HCT116 (cell line): ENCODE results near the gene DBP. TPM values are rescaled to one million over a fixed set of nuclear protein-coding genes. Genes with fewer than 3 reads are reported as not detected.

ENCODE experiments used
- ATAC-seq: fragments of 200-7000 bp; cut with Tn5 transposase; 2 replicates; pipeline ENCODE4 v1.9.1; 2020; ENCODE audit warnings: mild to moderate bottlenecking, moderate library complexity
- BruUV-seq: library from RNA; stranded (reverse); fragments of 400-500 nt; replicated peaks from 2 replicates; lab custom pipeline; 2021; lab: Mats Ljungman, UMichigan
- CTCF ChIA-PET: fragments of 300-600 bp; sonication (Branson Sonifier 250); formaldehyde crosslinking; loops from one replicate; lab custom pipeline; 2021; ENCODE audit warnings: antibody characterized with exemption; lab: Charles Lee
- POLR2A ChIA-PET: fragments of 300-600, 350-600 bp; sonication (Branson Sonifier 250); formaldehyde crosslinking; loops from one replicate; lab custom pipeline; 2021; ENCODE audit warnings: antibody characterized with exemption; lab: Charles Lee
- RAD21 ChIA-PET, 2 experiments: fragments of 300-600 bp; sonication (Branson Sonifier 250); formaldehyde crosslinking; loops; one replicate each; lab custom pipeline; 2023; ENCODE audit warnings: low total read pairs in 2 of 2; ENCODE audit not compliant: uncharacterized antibody in 2 of 2, unreplicated experiment in 2 of 2, low non-redundant PET in 1 of 2; lab: Charles Lee
- DNase-seq: peaks from one replicate; pipeline ENCODE4 v3.0.0-alpha.2; 2010; ENCODE audit warnings: low read depth, low spot score
- H2AFZ ChIP-seq: fragments of 200-600 bp; shearing (Covaris generic), sonication (generic); 2 replicates; pipeline ENCODE4 v1.6.1; 2017; ENCODE audit warnings: low read depth, mixed run types, mixed read lengths, antibody characterized with exemption, low read length; ENCODE audit not compliant: poor library complexity, severe bottlenecking
- H3K27ac ChIP-seq: 2 replicates; pipeline ENCODE4 v1.5.1; 2012; ENCODE audit warnings: low read depth, low read length
- H3K27me3 ChIP-seq: fragments of 200-600 bp; sonication (generic); 2 replicates; pipeline ENCODE4 v1.6.1; 2016; ENCODE audit warnings: mixed run types, low read length, mixed read lengths; ENCODE audit not compliant: insufficient read depth
- H3K36me3 ChIP-seq, 2 experiments: fragments of 200-500 bp in 1 of 2; fragments of 200-600 bp in 1 of 2; sonication (Bioruptor generic) in 1 of 2; sonication (generic) in 1 of 2; 2 replicates each; pipeline versions ENCODE4 v1.5.1 to v1.6.1; 2014 to 2016; ENCODE audit warnings: low read length in 2 of 2, inconsistent platforms in 1 of 2, mixed read lengths in 1 of 2, mixed run types in 1 of 2; ENCODE audit not compliant: insufficient read depth in 2 of 2, control insufficient read depth in 1 of 2
- H3K4me1 ChIP-seq, 2 experiments: fragments of 200-600 bp in 1 of 2; sonication (generic) in 1 of 2; 2 replicates each; pipeline versions ENCODE4 v1.5.1 to v1.6.1; 2012 to 2017; ENCODE audit warnings: low read length in 2 of 2, inconsistent platforms in 1 of 2, mild to moderate bottlenecking in 1 of 2, mixed read lengths in 1 of 2, mixed run types in 1 of 2, moderate library complexity in 1 of 2; ENCODE audit not compliant: insufficient read depth in 2 of 2, control insufficient read depth in 1 of 2
- H3K4me2 ChIP-seq: fragments of 200-600 bp; sonication (generic); 2 replicates; pipeline ENCODE4 v1.6.1; 2017; ENCODE audit warnings: mixed run types, low read length, mixed read lengths
- H3K4me3 ChIP-seq, 2 experiments: fragments of 200-600 bp in 1 of 2; sonication (generic) in 1 of 2; replicated peaks in 1 of 2; 2 replicates each; pipeline ENCODE4 v1.5.1; 2011 to 2016; ENCODE audit warnings: low read length in 2 of 2, control low read depth in 1 of 2, low read depth in 1 of 2, mild to moderate bottlenecking in 1 of 2, mixed read lengths in 1 of 2, mixed run types in 1 of 2
- H3K79me2 ChIP-seq: fragments of 200-600 bp; sonication (generic); 2 replicates; pipeline ENCODE4 v1.6.1; 2017; ENCODE audit warnings: mild to moderate bottlenecking, mixed run types, low read length, moderate library complexity, mixed read lengths; ENCODE audit not compliant: insufficient read depth
- H3K9ac ChIP-seq: fragments of 200-600 bp; sonication (generic); 2 replicates; pipeline ENCODE4 v1.6.1; 2016; ENCODE audit warnings: low read length, mixed read lengths
- H3K9me2 ChIP-seq: fragments of 200-600 bp; sonication (generic), shearing (Covaris generic); 2 replicates; pipeline ENCODE4 v1.6.1; 2017; ENCODE audit warnings: mixed run types, mild to moderate bottlenecking, moderate library complexity; ENCODE audit not compliant: insufficient read depth
- H3K9me3 ChIP-seq, 2 experiments: fragments of 200-500 bp in 1 of 2; fragments of 200-600 bp in 1 of 2; sonication (Bioruptor generic) in 1 of 2; sonication (generic) in 1 of 2; 2 replicates each; pipeline ENCODE4 v1.6.1; 2014 to 2017; ENCODE audit warnings: low read length in 2 of 2, mixed read lengths in 2 of 2, inconsistent platforms in 1 of 2, low read depth in 1 of 2, mild to moderate bottlenecking in 1 of 2, mixed run types in 1 of 2, moderate library complexity in 1 of 2; ENCODE audit not compliant: control insufficient read depth in 1 of 2, insufficient read depth in 1 of 2
- H4K20me1 ChIP-seq: fragments of 200-600 bp; sonication (generic), shearing (Covaris generic); 2 replicates; pipeline ENCODE4 v1.6.1; 2017; ENCODE audit warnings: mixed run types, mild to moderate bottlenecking, moderate library complexity; ENCODE audit not compliant: insufficient read depth
- CBX3 ChIP-seq: IDR thresholded peaks from 2 replicates; pipeline ENCODE4 v1.6.1; 2012; ENCODE audit warnings: low read depth
- CEBPB ChIP-seq: IDR thresholded peaks from 2 replicates; pipeline ENCODE4 v1.6.1; 2012; ENCODE audit warnings: low read depth
- EGR1 ChIP-seq: IDR thresholded peaks from 2 replicates; pipeline ENCODE4 v1.6.1; 2012; ENCODE audit warnings: low read depth
- ELF1 ChIP-seq: IDR thresholded peaks from 2 replicates; pipeline ENCODE4 v1.6.1; 2012; ENCODE audit warnings: low read depth, borderline replicate concordance
- EZH2 ChIP-seq: fragments of 200-600 bp; sonication (generic); IDR thresholded peaks from 2 replicates; pipeline ENCODE4 v1.6.1; 2017; ENCODE audit warnings: antibody characterized with exemption, mixed run types
- EZH2phosphoT487 ChIP-seq: fragments of 200-600 bp; IDR thresholded peaks from 2 replicates; pipeline ENCODE4 v1.6.1; 2018; ENCODE audit warnings: antibody characterized with exemption, borderline replicate concordance
- FOSL1 ChIP-seq: IDR thresholded peaks from 2 replicates; pipeline ENCODE4 v1.6.1; 2012; ENCODE audit warnings: low read depth
- JUND ChIP-seq: IDR thresholded peaks from 2 replicates; pipeline ENCODE4 v1.6.1; 2012
- MAX ChIP-seq: IDR thresholded peaks from 2 replicates; pipeline ENCODE4 v1.6.1; 2012
- POLR2A ChIP-seq: IDR thresholded peaks from 2 replicates; pipeline ENCODE4 v1.7.0; 2011; ENCODE audit warnings: borderline replicate concordance; ENCODE audit not compliant: insufficient read depth, insufficient read length; ENCODE audit errors: extremely low read depth
- POLR2AphosphoS5 ChIP-seq: IDR thresholded peaks from 2 replicates; pipeline ENCODE4 v1.6.1; 2011; ENCODE audit warnings: mild to moderate bottlenecking, low read depth, low read length, moderate library complexity
- RAD21 ChIP-seq: IDR thresholded peaks from 2 replicates; pipeline ENCODE4 v1.6.1; 2012; ENCODE audit warnings: low read depth, mild to moderate bottlenecking
- REST ChIP-seq: IDR thresholded peaks from 2 replicates; pipeline ENCODE4 v1.6.1; 2012; ENCODE audit warnings: low read depth
- SIN3A ChIP-seq: IDR thresholded peaks from 2 replicates; pipeline ENCODE4 v1.6.1; 2012; ENCODE audit warnings: low read depth
- SRF ChIP-seq: IDR thresholded peaks from 2 replicates; pipeline ENCODE4 v1.6.1; 2012; ENCODE audit warnings: low read depth
- TCF7L2 ChIP-seq: IDR thresholded peaks from 2 replicates; pipeline ENCODE4 v1.7.0; 2011; ENCODE audit warnings: borderline replicate concordance, inconsistent platforms; ENCODE audit not compliant: insufficient read depth, insufficient read length; ENCODE audit errors: extremely low read depth
- ZFX ChIP-seq: fragments of 450-650 bp; IDR thresholded peaks from 2 replicates; pipeline ENCODE4 v1.6.1; 2017
- intact Hi-C: fragments of 100-400 bp; cut with micrococcal nuclease; formaldehyde crosslinking; loops from 2 replicates; pipeline ENCODE4 v1.10.0; 2022
- total RNA-seq: library from RNA; stranded (reverse); gene quantifications from one replicate; pipeline ENCODE4 v1.2.1, GENCODE V29; 2021; ENCODE audit not compliant: unreplicated experiment
- TF ChIP-seq, protein P1 (sequence below): IDR thresholded peaks from 2 replicates; pipeline ENCODE4 v1.6.1; 2012
- TF ChIP-seq, protein P2 (sequence below): IDR thresholded peaks from 2 replicates; pipeline ENCODE4 v1.6.1; 2011; ENCODE audit warnings: mild to moderate bottlenecking, low read length, moderate library complexity; ENCODE audit not compliant: insufficient replicate concordance; ENCODE audit errors: extremely low read depth

Gene DBP
- total RNA-seq, 1 experiment from 2014 or later, result 45.9 TPM

DNA sequence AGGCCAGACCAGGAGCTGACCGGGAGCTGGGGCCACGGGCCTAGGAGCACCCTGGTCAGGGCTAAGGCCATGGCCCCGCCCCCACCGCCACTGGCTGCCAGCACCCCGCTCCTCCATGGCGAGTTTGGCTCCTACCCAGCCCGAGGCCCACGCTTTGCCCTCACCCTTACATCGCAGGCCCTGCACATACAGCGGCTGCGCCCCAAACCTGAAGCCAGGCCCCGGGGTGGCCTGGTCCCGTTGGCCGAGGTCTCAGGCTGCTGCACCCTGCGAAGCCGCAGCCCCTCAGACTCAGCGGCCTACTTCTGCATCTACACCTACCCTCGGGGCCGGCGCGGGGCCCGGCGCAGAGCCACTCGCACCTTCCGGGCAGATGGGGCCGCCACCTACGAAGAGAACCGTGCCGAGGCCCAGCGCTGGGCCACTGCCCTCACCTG, 11.3 kb downstream of the DBP start:
- no peak for TF ChIP-seq ZFX
- TF ChIP-seq, protein P1, sequence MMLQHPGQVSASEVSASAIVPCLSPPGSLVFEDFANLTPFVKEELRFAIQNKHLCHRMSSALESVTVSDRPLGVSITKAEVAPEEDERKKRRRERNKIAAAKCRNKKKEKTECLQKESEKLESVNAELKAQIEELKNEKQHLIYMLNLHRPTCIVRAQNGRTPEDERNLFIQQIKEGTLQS, result no peak
- TF ChIP-seq REST, result no peak
- TF ChIP-seq CBX3, result no peak
- TF ChIP-seq ELF1, result no peak
- no peak for TF ChIP-seq SRF
- no peak for TF ChIP-seq EGR1
- TF ChIP-seq EZH2phosphoT487, result no peak
- TF ChIP-seq POLR2AphosphoS5, result no peak
- TF ChIP-seq FOSL1, result no peak
- TF ChIP-seq CEBPB, result no peak
- no peak for TF ChIP-seq MAX
- TF ChIP-seq SIN3A, result no peak
- no peak for TF ChIP-seq POLR2A
- TF ChIP-seq EZH2, result no peak
- TF ChIP-seq, protein P2, sequence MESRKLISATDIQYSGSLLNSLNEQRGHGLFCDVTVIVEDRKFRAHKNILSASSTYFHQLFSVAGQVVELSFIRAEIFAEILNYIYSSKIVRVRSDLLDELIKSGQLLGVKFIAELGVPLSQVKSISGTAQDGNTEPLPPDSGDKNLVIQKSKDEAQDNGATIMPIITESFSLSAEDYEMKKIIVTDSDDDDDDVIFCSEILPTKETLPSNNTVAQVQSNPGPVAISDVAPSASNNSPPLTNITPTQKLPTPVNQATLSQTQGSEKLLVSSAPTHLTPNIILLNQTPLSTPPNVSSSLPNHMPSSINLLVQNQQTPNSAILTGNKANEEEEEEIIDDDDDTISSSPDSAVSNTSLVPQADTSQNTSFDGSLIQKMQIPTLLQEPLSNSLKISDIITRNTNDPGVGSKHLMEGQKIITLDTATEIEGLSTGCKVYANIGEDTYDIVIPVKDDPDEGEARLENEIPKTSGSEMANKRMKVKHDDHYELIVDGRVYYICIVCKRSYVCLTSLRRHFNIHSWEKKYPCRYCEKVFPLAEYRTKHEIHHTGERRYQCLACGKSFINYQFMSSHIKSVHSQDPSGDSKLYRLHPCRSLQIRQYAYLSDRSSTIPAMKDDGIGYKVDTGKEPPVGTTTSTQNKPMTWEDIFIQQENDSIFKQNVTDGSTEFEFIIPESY, result no peak
- TF ChIP-seq JUND, result no peak
- TF ChIP-seq TCF7L2, result no peak
- no peak for TF ChIP-seq RAD21
- 0 out of 4 replicates have a peak, but pooled peaks cover 0 to 4% of the 10 kb centered on the region in 2 experiments for H3K36me3 ChIP-seq
- H3K9me3 ChIP-seq, result no peaks in the 10 kb centered on the region
- no peak overlapping the region for H3K9ac ChIP-seq
- H3K27me3 ChIP-seq, result no peaks in the 10 kb centered on the region
- H3K4me3 ChIP-seq, result no peak overlapping the region
- ChIA-PET POLR2A (interaction anchor here (1.0 kb wide), 1 partner anchor 9 kb away, joined by 3 read pairs; no protein-coding TSS in a partner anchor), CTCF (no interaction called here), RAD21 (no interaction called here)
- peaks cover 32 to 44% of the 10 kb centered on the region in 2 experiments for H3K4me1 ChIP-seq
- intact Hi-C loops, result no loop called here
- peak overlapping the region; percentile 39; the same call in 1 of the 2 replicates for H3K27ac ChIP-seq
- no peak overlapping the region for H3K4me2 ChIP-seq
- no TSS peak for BruUV-seq
- H3K79me2 ChIP-seq, result peaks cover 21% of the 10 kb centered on the region; the same call in 1 of the 2 replicates
- no peak for ATAC-seq
- no peaks in the 10 kb centered on the region for H4K20me1 ChIP-seq
- no peak for DNase-seq
- H3K9me2 ChIP-seq, result no peaks in the 10 kb centered on the region
- no peak overlapping the region for H2AFZ ChIP-seq
